GM18526 (cell line): Measurements from ENCODE around the gene BRCC3.

Experiments used
- POLR2A ChIP-seq: IDR thresholded peaks from 3 replicates; pipeline ENCODE4 v1.6.1; 2011; ENCODE audit not compliant: insufficient read length; ENCODE audit errors: extremely low read depth

The BRCC3 gene

DNA sequence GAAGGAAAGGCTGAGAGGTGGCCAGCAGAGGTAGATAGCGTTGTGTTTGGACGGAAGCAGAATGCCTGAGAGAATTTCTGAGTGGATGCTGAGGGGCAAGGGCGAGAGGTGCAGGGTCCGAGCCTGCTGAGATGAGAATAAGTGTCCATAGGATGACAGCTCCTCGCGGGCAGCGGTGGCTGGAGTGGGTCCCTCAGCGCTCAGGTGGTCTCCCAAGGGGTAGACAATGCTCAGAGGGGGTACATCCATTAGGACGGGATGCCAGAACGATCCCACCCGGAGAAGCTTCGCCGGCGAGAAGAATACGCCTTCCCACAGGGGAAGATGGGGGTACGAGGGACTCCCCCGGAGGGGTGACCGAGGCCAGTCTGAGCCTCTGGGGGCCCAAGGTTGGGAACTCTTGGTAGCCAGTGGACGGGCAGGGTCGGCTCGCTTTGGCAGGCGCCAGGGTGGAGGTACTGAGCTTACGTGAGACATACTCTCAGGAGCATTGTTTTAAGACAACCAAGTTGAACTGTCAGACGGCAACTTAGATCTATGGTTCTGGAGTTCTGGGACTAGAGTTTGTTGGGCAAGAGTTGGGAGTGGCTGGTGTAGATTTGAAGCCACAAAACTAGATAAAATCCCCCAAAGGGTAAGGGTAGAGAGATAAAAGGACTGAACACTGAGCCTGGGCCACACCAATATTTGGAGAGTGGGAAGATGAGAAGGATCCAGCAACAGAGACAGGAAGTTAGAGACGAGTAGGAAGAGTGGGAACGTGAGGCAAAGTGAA, 15.8 kb downstream of the BRCC3 start:
- no peak for TF ChIP-seq POLR2A

DNA sequence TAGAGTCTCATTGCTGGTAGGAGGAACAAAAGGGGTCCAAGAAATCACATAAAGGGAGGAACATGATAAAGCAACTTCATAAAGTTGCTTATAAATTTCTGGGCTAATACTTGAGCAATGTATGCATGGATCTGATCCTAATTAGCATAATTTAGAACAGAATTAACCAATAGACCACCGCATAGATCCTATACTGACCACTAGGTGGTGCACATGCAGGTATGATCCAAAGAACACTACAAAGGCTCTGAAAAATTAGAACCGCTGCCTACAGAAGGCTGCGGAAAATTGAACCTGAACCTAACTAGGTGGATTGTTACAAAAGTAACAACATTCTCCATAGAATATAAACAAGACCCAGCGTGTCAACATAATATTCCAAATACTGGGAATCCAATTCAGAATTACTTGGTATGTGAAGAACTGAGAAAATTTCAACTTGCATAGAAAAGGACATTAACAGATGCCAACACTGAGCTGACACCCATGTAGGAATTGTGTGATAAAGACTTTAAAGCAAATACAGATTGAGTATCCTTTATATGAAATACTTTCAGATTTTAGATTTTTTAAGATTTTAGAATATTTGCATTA, 23.3 kb downstream of the BRCC3 start:
- no peak for TF ChIP-seq POLR2A

DNA sequence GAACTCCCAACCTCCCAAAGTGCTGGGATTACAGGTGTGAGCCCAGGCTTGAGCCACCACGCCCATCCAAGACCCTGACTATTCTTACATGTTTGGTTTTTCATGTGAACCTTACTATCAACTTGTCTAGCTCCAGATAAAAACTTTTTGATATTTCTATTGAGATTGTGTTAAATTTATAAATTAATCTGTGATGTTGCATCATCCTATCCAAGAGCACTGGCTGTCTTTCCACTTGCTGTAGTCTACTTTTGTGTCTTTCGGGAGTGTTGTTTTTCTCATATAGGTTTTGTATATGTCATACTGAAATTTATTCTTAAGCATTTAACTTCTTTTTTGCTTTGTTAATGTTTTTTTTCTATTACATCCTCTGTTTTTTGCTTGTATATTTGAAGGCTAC, 34.6 kb downstream of the BRCC3 start:
- TF ChIP-seq POLR2A = no peak

DNA sequence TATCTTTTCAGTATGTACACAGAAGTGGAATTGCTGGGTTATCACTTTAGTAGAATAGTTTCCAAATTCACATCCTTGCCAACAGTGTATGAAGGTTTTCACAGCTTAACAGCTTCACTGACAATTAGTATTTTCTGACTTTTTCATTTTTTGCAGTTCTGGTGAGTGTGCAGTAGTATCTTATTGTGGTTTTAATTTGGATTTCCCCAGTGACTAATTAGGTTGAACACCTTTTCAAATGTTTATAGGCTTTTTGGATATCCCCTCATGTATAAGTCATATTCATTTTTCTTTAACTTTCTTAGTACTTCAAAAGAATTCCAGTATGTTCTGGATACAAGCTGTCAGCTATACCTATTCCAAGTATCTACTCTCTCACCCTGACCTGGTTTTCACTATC, 37.1 kb downstream of the BRCC3 start:
- TF ChIP-seq POLR2A = no peak

DNA sequence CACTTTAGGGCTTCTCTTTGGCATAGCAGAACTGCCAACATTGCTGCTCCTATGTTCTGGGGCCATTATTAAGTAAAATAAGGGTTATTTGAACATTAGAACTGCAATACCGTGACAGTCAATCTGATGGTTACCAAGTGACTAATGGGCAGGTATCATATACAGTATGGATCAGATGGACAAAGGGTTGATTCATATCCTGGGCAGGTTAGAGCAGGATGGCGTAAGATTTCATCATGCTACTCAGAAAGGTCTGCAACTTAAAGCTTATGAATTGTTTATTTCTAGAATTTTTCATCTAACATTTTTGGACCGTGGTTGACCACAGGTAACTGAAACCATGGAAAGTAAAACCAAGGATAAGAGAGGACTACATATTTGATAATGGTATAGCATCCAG, 40.9 kb downstream of the BRCC3 start:
- no peak for TF ChIP-seq POLR2A

DNA sequence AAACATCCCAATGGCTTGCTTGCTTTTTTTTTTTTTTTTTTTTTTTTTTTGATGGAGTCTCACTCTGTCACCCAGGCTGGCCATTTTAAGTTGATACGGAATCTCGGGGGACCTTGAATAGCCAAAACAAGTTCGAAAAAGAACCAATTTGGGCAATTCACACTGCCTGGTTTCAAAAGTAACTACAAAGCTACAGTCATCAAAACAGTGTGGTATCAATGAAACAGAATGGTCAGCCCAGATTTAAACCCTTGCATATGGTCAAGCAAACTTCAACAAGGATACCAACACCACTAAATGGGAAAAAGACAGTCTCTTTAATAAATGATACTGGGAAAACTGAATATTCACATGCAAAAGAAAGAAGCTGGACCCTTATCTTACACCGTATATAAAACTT, 41.8 kb downstream of the BRCC3 start:
- no peak for TF ChIP-seq POLR2A

DNA sequence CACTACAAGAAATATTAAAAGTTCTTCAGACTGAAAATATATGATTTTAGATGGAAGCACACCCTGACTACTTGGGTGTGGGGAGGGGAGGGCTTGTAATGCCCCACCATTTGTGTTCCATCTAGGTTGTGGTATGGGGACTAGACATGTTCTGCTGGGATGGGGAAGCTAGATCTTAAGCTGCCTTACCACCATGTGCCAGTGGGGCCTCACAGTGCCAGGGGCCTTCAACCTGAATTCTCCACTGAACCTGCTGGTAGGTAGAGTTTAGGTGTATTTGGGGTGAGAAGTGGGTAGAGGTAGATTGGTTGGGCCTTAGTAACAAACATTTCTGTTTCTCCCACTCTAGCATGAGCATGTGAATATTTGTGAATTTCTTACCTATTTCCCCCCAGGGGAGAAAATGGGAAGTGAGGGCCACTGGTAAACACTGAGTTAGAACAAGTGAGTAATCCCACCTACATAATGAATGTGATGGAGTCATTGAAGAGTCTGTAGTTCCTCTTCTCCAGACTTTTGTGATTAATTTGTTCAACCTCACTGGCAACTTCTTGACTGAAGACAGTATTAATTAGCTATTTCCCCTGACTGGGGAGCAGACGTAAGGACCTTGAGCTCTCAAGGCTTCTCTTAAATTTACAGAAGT, 44.0 kb downstream of the BRCC3 start:
- TF ChIP-seq POLR2A = no peak

DNA sequence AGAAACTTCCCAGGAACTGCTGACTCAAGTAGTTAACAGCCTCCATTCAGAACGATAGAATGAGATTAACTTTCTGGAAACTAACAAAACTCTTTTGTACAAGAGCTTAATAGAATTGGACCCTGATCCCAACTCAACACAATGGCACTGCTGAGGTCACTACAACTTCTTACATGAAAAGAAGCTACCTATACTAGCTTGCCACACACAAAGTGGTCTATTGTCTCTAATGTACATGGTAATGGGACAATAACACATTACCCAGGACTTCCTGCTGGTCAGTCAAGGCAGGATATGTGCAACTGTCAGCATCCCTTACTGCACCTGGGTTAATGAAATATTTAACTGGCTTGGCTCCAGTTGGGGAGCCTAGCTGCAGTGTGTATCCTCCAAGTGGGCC, 56.2 kb downstream of the BRCC3 start:
- no peak for TF ChIP-seq POLR2A

DNA sequence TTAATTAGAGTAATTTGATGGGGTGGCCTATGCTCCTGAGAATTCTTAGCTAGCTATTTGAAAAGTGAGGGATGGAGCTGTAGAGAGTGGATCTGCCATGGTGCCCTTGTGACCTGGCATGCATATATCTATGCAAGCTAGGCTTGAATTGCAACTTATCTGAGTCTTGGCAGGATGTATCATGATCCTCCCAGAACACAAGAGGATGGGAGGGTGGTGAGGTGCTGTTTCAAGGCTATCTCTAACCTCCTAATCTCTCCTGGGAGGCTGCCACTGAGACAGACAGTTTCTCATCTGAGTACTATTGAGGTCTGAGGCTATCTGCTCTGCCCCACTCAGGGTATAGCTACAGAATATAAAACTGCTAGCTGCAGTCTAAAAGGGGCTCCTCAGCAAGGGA, 56.6 kb downstream of the BRCC3 start:
- no peak for TF ChIP-seq POLR2A

DNA sequence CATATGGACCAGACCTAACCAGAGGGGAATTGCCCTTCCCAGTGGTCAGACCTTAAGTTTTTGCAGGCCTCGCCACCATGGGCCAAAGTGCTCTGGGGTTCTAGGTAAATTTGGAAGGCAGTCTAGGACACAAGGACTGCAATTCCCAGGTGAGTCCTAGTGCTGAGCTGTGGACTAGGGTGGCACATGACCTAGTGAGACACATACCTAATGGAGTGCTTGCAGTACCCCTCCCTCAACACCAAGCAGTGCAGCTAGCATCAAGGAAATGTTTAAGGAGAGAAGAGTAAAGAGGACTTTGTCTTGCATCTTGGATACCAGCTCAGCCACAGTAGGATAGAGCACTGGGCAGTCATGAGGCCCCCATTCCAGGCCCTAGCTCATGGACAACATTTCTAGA, 60.8 kb downstream of the BRCC3 start:
- no peak for TF ChIP-seq POLR2A

DNA sequence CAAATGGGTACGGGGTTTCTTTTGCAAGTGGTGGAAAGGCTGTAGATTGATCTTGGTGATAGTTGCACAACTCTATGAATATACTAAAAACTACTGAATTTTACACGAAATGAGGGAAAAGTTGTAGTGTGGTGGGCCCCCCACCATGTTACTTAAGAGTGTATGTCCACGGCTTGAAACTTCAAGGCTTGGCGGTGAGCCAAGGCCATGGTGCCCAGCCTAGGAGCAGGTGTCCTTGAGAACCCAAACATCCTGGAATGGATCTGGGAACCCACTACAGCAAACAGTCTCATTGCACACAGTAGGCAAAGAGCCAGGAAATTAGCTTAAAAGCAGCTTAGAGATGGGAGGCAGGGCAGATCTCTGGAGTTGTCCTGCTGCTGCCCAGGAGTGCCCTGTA, 62.9 kb downstream of the BRCC3 start:
- no peak for TF ChIP-seq POLR2A

DNA sequence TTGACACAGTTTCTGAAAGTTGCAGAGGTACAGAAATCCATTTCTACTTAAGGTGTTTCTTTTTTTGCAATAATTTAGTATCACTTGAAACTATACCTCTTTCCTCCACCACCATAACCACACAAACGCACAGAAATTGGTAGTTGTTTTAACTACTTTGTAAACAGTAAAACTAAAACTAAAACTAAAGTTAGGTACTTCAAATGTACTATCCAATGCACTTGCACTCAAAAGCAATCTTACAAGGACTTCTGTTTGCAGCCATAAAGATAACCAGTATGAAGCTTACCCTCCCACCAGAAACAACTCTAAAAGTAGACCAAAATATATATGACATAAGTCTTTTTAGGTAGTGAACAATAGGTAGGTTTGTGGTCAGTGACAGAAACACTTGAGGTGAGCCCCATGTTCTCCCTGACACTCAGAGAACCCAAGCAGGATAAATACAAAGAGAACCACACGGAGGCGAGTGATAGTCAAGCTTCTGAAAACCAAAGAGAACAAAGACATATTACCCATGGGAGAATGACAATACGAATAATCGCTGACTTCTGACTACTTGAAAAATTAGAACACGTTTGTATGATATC, 72.7 kb downstream of the BRCC3 start:
- TF ChIP-seq POLR2A = no peak

DNA sequence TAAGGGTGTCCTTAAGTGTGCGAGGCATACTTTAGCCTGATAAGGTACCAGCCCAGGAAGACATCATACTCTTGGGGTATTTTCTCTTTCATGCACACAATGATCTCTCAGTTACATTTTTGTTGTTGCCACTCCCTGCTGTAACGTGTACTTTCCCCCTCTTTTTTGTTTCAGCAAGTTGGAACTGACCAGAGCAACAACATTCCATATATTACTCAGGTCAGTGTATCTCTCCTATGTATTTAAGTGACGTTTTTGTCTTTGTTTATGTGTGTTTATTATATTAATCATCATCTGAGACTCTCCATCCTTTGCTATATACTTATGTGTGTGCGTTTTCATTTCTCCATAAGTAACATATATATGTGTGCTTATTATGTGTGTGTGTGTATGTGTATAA, 73.6 kb downstream of the BRCC3 start:
- TF ChIP-seq POLR2A = no peak

DNA sequence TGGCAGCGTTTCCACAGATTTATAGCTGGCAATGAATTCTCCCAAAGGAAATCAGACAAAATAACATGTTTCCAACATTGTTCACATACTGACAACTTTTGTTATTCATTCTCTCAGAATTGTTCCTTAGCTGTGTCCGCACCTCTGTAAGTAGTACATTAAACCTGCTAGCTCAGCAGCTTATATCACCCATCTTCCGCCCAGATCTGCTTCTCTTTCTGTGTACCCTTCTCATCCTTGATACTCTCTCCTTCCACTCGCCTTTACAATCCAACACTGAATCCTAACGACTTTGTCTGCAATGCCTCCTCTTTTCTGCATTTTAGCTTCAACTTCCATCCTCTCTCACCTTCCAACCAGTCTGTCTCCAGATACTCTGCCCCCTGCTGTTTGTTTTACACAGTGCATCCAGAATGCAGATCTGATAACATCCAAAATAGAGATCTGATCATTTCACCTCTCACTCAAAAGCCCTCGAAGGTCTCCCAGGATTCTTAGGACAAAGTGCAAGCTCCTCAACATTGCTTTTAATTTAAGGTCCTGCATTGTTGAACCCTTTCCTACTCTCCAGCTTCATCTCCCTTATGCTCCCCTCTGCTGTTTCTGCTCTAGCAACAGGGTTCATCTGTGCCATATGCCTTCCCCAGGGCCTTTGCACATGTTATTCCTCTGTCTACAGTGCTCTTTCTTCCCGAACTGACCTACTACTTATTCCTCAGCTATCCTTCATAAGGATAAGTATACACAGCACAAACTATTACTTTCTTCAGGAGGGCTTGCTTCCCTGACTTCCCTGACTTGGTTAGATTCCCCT, 77.6 kb downstream of the BRCC3 start:
- TF ChIP-seq POLR2A = no peak

DNA sequence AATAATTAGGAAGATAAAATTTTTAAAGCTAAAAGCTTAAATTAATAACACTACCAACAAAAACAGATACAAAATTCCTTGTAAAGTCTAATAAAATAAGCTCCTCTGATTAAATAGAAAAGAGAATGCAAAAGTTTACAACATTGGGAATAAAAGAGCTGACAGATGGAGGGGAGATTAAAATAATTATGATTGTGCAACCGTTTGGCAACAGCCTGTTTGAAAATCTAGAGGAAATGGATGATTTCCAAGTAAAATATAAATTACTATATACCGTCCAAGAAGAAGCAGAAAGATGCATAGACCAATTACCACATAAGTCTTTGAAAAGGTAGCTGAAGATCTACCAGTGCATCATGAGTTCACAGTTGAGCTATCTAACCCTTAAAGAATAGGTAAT, 98.6 kb downstream of the BRCC3 start:
- TF ChIP-seq POLR2A = no peak
